HG02870 (cell line): Measurements from ENCODE around the gene IRAK2.
"Not testable (repeated sequence)": the region's sequence is repeated elsewhere in the genome, so short reads cannot be mapped to it uniquely, and the experiment has no call there.

ENCODE experiments used
- ATAC-seq: cut with Tn5 transposase; IDR thresholded peaks from one replicate; pipeline ENCODE4 v1.9.1; 2021; ENCODE audit warnings: mild to moderate bottlenecking, moderate library complexity; ENCODE audit not compliant: unreplicated experiment

The IRAK2 gene

GRCh38 chr3:10164546-10165393, at the start of gene IRAK2:
Gene IRAK2, plus strand, starts transcription at chr3:10164919. Its CDS starts 36 bp downstream, at chr3:10164955.
- peak; percentile 67 for ATAC-seq

DNA sequence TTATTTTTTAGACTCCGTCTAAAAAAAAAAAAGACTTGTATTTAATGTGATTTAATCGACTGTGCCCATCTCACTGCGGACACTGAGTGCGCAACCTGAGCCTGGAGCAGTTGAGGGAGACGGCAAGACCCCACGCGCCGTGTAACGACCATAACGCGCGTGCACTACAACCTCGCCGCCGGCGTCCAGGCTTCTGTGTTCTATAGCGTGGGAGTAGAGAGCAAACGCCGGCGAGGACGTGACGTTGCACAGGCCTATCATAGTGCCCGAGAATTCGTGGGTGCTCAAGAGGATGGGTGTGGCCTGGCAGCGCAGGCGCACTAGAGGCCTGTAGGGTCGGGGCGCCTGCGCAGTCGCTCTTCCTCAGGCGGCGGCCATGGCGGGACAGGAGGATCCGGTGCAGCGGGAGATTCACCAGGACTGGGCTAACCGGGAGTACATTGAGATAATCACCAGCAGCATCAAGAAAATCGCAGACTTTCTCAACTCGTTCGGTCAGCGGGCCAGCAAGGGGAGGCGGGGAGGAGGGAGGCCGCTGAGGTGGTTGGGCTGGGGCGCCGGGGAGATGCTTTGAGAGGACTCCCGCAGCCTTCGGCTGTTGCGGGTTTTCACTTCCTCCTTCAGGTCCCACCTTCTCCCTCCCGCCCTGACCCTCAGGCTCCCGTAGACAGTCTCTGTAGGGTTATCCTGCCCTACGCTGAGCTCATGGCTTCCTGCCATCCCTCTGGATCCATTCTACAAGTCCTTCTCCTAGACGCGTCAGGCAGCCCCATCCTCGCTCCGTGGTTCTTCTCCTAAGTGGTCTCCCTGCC, 49.2 kb upstream of the IRAK2 start, which contains the start of gene BRK1:
BRK1 (plus strand) TSS at position 350 of the 812 bp plus-strand sequence; CDS start at position 377, 27 bp downstream.
- peak; percentile 96 for ATAC-seq

DNA sequence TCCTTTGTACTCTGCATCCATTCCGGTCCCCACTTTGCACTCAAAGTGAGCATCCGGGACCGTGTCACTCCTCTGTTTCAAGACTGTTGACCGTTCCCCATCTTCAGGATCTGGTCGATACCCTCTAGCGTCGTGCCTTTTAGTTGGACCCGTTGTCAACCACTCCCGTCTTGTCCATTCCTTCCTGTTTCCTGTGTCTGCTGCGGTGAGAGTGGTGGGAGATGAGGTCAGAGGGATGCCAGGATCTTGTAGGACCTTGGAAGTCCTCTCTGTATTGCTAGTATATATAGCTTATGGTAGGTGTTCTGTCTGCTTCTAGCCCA, 48.6 kb upstream of the IRAK2 start:
- peak; percentile 6 for ATAC-seq

- ATAC-seq = no peak
These were observed 47.8 kb upstream of the IRAK2 start for GRCh38 chr3:10116928-10117327.

GRCh38 chr3:10119376-10119775, 45.3 kb upstream of the IRAK2 start:
- no peak for ATAC-seq

DNA sequence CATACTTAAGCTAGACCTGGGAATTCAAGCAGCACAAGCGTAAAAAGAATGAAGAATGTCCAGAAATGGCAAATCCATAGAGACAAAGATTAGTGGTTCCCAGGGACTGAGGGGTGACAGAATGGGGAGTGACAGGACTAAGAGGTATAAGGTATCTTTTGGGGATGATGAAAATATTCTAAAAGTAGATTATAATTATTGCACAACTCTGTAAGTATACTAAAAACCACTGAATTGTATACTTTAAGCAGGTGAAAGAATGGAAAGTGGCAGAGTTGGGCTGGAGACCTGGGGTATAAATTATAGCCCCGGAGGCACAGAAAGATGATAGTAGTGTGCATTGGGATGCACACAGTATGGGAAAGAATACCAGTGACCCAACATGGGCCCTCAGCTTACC, 43.7 kb upstream of the IRAK2 start:
- ATAC-seq = no peak

DNA sequence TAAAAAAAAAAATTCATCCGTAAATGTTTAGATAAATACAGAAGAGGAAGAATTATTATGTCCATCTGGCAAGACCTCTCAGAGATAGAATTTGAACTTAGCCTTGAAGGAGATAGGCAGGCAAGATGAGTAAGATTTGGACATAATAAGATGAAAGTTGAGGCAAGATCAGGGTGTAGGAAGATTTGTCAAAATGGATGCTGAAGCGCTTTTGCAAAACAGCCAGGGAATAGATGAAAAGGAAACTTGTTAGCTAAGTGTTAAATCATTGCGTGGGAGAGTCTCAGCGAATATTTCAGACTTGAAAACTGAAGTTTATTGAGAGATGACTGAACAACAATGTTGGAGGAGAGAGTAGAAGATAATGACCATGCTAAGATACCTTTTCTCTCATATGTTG, 42.0 kb upstream of the IRAK2 start:
- no peak for ATAC-seq

DNA sequence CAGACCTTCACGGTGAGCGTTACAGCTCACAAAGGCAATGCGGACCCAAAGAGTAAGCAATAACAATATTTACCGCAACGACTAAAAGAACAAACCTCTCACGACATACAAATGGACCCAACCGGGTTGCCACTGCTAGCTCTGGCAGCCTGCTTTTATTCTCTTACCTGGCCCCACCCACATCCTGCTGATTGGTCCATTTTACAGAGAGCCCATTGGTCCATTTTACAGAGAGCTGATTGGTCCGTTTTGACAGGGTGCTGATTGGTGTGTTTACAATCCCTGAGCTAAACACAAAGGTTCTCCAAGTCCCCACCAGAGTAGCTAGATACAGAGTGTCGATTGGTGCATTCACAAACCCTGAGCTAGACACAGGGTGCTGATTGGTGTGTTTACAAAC, 28.8 kb upstream of the IRAK2 start:
- not testable (repeated sequence) for ATAC-seq

DNA sequence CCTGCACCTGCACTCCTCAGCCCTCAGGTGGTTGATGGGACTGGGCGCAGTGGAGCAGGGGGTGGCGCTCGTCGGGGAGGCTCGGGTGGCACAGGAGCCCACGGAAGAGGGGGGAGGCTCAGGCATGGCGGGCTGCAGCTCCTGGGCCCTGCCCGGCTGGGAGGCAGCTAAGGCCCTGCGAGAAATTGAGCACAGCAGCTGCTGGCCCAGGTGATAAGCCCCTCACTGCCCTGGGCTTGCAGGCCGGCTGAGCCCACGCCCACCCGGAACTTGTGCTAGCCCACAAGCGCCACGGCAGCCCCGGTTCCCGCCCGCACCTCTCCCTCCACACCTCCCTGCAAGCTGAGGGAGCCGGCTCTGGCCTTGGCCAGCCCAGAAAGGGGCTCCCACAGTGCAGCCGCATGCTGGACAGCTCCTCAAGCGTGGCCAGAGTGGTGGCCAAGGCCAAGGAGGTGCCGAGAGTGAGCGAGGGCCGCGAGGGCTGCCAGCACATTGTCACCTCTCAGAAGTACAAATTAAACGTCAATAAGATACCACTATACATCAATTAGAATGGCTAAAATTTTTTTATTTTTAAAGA, 28.2 kb upstream of the IRAK2 start:
- no peak for ATAC-seq

- ATAC-seq = no peak
These were observed 27.5 kb upstream of the IRAK2 start for GRCh38 chr3:10137178-10137577.

DNA sequence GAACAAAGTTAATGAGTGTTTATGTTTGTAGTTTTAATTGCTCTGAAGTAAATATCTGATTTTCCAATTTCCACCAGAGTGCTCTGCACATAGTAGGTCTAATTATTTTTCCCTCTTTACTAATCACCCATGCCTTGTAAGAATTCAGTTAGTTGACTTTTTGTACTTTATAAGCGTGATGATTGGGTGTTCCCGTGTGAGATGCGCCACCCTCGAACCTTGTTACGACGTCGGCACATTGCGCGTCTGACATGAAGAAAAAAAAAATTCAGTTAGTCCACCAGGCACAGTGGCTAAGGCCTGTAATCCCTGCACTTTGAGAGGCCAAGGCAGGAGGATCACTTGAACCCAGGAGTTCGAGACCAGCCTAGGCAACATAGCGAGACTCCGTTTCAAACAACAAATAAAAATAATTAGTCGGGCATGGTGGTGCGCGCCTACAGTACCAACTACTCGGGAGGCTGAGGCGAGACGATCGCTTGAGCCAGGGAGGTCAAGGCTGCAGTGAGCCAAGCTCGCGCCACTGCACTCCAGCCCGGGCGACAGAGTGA, 23.6 kb upstream of the IRAK2 start:
- no peak for ATAC-seq

- ATAC-seq = no peak
These were observed 21.8 kb upstream of the IRAK2 start for GRCh38 chr3:10142707-10143560.

- no peak for ATAC-seq
These were observed 19.0 kb upstream of the IRAK2 start for GRCh38 chr3:10145685-10146084.

DNA sequence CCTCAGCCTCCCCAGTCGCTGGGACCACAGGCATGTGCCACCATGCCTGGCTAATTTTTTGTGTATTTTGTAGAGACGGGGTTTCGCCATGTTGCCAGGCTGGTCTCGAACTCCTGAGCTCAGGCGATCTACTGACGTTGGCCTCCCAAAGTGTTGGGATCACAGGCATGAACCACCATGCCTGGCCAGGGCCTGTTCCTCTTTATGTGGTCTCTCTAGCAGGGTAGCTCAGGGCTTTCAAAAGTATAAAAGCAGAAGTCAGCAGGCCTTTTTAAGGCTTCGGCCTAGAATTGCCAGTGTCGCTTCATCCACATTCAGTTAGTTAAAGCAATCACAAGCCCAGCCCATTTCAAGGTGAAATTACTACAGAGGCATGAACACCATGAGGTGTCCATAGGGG, 15.5 kb upstream of the IRAK2 start:
- ATAC-seq = no peak

DNA sequence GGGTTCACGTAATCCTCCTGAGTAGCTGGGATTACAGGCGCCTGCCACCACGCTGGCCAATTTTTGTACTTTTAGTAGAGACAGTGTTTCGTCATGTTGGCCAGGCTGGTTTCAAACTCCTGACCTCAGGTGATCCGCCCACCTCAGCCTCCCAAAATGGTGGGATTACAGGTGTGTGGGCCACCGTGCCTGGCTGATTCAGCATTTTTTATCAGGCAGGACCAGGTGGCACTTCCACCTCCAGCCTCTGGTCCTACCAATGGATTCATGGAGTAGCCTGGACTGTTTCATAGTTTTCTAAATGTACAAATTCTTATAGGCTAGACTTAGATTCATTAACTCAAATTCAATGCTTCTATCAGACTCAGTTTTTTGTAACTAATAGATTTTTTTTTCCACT, 13.7 kb upstream of the IRAK2 start:
- ATAC-seq = no peak

GRCh38 chr3:10154335-10155122, 10.2 kb upstream of the IRAK2 start:
- no peak for ATAC-seq

DNA sequence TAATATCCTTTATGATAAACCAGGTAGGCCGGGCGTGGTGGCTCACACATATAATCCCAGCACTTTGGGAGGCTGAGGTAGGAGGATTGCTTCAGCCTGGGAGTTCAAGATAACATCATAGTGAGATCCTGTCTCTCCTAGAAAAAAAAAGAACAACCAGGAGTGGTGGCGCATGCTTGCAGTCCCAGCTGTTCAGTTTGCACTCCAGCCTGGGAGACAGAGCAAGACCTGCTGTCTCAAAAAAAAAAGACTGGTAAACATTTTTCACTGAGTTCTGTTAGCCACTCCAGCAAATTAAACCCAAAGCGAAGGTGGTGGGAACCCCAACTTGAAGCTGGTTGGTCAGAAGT, 9.6 kb upstream of the IRAK2 start:
- ATAC-seq = no peak

DNA sequence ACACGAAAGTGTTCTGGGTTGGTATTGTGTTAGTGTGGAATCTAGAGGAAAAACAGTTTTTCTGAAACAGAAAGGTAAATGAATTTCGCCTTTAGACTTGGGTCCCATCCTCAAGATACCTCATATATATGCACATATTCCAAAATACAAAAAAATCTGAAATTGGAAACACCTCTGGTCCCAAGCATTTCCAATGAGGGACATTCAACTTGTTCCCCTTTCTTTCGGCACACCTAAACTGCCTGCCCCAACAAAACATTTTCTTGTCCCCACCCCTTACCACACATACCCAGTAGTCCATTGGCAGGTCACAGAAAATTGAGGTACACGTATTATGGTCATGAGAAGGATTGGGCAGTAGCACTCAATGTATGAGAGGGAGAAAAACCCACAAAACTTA, 9.1 kb upstream of the IRAK2 start:
- ATAC-seq = no peak

GRCh38 chr3:10157031-10157430, 7.7 kb upstream of the IRAK2 start:
- ATAC-seq = no peak

DNA sequence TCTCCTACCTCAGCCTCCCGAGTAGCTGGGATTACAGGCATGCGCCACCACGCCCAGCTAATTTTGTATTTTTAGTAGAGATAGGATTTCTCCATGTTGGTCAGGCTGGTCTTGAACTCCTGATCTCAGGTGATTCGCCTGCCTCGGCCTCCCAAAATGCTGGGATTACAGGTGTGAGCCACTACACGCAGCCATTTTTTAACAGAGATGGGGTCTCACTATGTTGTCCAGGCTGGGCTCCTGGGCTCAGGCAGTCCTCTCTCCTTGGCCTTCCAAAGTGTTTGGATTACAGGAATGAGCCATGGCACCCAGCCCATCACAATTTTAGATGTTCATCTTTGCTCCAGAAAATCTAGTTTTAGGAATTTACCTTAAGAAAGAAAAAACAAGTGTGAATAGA, 6.2 kb upstream of the IRAK2 start:
- ATAC-seq = not testable (repeated sequence)
